ENCODE data around the gene TEDC1.

TEDC1 gene

GRCh38 chr14:105490572-105491365, at the start of gene TEDC1:
Gene TEDC1 (plus strand): TSS chr14:105491246. CDS start chr14:105491376, 130 bp downstream.
- peak; percentile 93 for TF ChIP-seq CTCF (IDR thresholded peaks at IDR 0.05; ENCODE audit: control extremely low read depth, extremely low read depth, low read depth, missing control alignments)
- CTCF ChIA-PET: interaction anchor here (1.0 to 6.9 kb wide), 21 partner anchors 9 to 311 kb away, joined by 3 to 96 read pairs (median 6); no protein-coding TSS in a partner anchor
- peak; percentile 95 for DNase-seq (ENCODE audit: extremely low spot score)
- POLR2A ChIA-PET: interaction anchor here (1.9 kb wide), 1 partner anchor 10 kb away, joined by 10 read pairs; no protein-coding TSS in a partner anchor

- TF ChIP-seq CTCF (IDR thresholded peaks at IDR 0.05; ENCODE audit: control extremely low read depth, extremely low read depth, low read depth, missing control alignments): no peak
- POLR2A ChIA-PET: no interaction called here
- DNase-seq (ENCODE audit: extremely low spot score): no peak
- CTCF ChIA-PET: interaction anchor here (1.0 to 1.7 kb wide), 3 partner anchors 39 to 976 kb away, joined by 3 to 4 read pairs (median 4); no protein-coding TSS in a partner anchor
Measured at GRCh38 chr14:105442125-105442524, 48.9 kb upstream of the TEDC1 start.

- no peak for DNase-seq (ENCODE audit: extremely low spot score)
- ChIA-PET CTCF (interaction anchor here (1.2 to 1.7 kb wide), 2 partner anchors 38 to 975 kb away, joined by 3 to 4 read pairs; no protein-coding TSS in a partner anchor), POLR2A (no interaction called here)
- no peak for TF ChIP-seq CTCF (IDR thresholded peaks at IDR 0.05; ENCODE audit: control extremely low read depth, extremely low read depth, low read depth, missing control alignments)
Measured at GRCh38 chr14:105442834-105443233, 48.2 kb upstream of the TEDC1 start.

GRCh38 chr14:105444859-105445258, 46.2 kb upstream of the TEDC1 start:
- ChIA-PET POLR2A (no interaction called here), CTCF (no interaction called here)

GRCh38 chr14:105445290-105445689, 45.8 kb upstream of the TEDC1 start:
- no peak for TF ChIP-seq CTCF (IDR thresholded peaks at IDR 0.05; ENCODE audit: control extremely low read depth, extremely low read depth, low read depth, missing control alignments)
- ChIA-PET POLR2A (no interaction called here), CTCF (no interaction called here)
- no peak for DNase-seq (ENCODE audit: extremely low spot score)

More at GRCh38 chr14:105444859-105445258, 46.2 kb upstream of the TEDC1 start:
- DNase-seq (ENCODE audit: extremely low spot score): no peak
- no peak for TF ChIP-seq CTCF (IDR thresholded peaks at IDR 0.05; ENCODE audit: control extremely low read depth, extremely low read depth, low read depth, missing control alignments)

GRCh38 chr14:105445901-105446845, 44.9 kb upstream of the TEDC1 start:
- DNase-seq (ENCODE audit: extremely low spot score): no peak
- POLR2A ChIA-PET: no interaction called here
- CTCF ChIA-PET: interaction anchor here (1.5 to 2.3 kb wide), 3 partner anchors 9 to 356 kb away, joined by 3 to 7 read pairs (median 4); no protein-coding TSS in a partner anchor
- TF ChIP-seq CTCF (IDR thresholded peaks at IDR 0.05; ENCODE audit: control extremely low read depth, extremely low read depth, low read depth, missing control alignments): no peak
